CD4-positive, alpha-beta T cell treated with Interleukin-15 for 4 hours (primary cell): ENCODE data around the gene DDX31.
"Not testable (repeated sequence)": the region's sequence is repeated elsewhere in the genome, so short reads cannot be mapped to it uniquely, and the experiment has no call there.

Experiments
- DNase-seq: peaks from one replicate; pipeline ENCODE4 v3.0.0-alpha.2; 2020; ENCODE audit warnings: low spot score

The DDX31 gene

GRCh38 chr9:132578367-132578932, 91.3 kb downstream of the DDX31 start:
- DNase-seq = no peak

GRCh38 chr9:132577119-132577518, 92.7 kb downstream of the DDX31 start:
- no peak for DNase-seq

GRCh38 chr9:132575811-132576210, 94.0 kb downstream of the DDX31 start:
- DNase-seq = no peak

GRCh38 chr9:132575005-132575609, 94.7 kb downstream of the DDX31 start:
- peak; percentile 28 for DNase-seq

- no peak for DNase-seq
Observed at GRCh38 chr9:132572921-132573320, 96.9 kb downstream of the DDX31 start.

GRCh38 chr9:132571806-132572600, 97.8 kb downstream of the DDX31 start:
- DNase-seq = no peak

GRCh38 chr9:132568787-132569186, 101.0 kb downstream of the DDX31 start:
- DNase-seq = not testable (repeated sequence)

- DNase-seq = no peak
Observed at GRCh38 chr9:132564526-132564925, 105.3 kb downstream of the DDX31 start.

GRCh38 chr9:132562306-132562573, 107.5 kb downstream of the DDX31 start:
- no peak for DNase-seq

- no peak for DNase-seq
Observed at GRCh38 chr9:132560616-132561202, 109.1 kb downstream of the DDX31 start.

- DNase-seq = no peak
Observed at GRCh38 chr9:132559711-132560110, 110.1 kb downstream of the DDX31 start.

GRCh38 chr9:132557159-132557558, 112.6 kb downstream of the DDX31 start:
- no peak for DNase-seq

- DNase-seq = no peak
Observed at GRCh38 chr9:132556714-132557113, 113.1 kb downstream of the DDX31 start.

GRCh38 chr9:132556235-132556634, 113.5 kb downstream of the DDX31 start:
- DNase-seq = no peak

- no peak for DNase-seq
Observed at GRCh38 chr9:132555528-132555927, 114.3 kb downstream of the DDX31 start.

- DNase-seq = no peak
Observed at GRCh38 chr9:132554755-132555154, 115.0 kb downstream of the DDX31 start.

GRCh38 chr9:132552041-132552440, 117.7 kb downstream of the DDX31 start:
- no peak for DNase-seq

GRCh38 chr9:132551556-132551955, 118.2 kb downstream of the DDX31 start:
- DNase-seq = no peak

- no peak for DNase-seq
Observed at GRCh38 chr9:132548751-132549640, 120.8 kb downstream of the DDX31 start.

GRCh38 chr9:132547976-132548730, 121.6 kb downstream of the DDX31 start:
- DNase-seq = no peak

- DNase-seq = no peak
Observed at GRCh38 chr9:132547436-132547835, 122.3 kb downstream of the DDX31 start.

GRCh38 chr9:132547052-132547431, 122.7 kb downstream of the DDX31 start:
- no peak for DNase-seq
